H1 (cell line): ENCODE data around the gene MXD4.

Experiments
- EZH2 ChIP-seq: fragments of 200-600 bp; sonication (generic); IDR thresholded peaks from 2 replicates; pipeline ENCODE4 v1.7.1; 2012; ENCODE audit warnings: low read depth, mild to moderate bottlenecking, moderate library complexity, low read length, inconsistent platforms; ENCODE audit not compliant: severe bottlenecking
- KDM5A ChIP-seq: fragments of 200-600 bp; IDR thresholded peaks from 2 replicates; pipeline ENCODE4 v1.7.1; 2012; ENCODE audit warnings: mild to moderate bottlenecking, low read length, inconsistent platforms, mixed read lengths
- RFX5 ChIP-seq: IDR thresholded peaks from 2 replicates; pipeline ENCODE4 v1.6.1; 2011; ENCODE audit warnings: low read depth, low read length, improper control_type of control experiment, borderline replicate concordance
- TF ChIP-seq, protein P1 (sequence below), 3 experiments: IDR thresholded peaks; 1 replicate in 2 of 3; 2 replicates in 1 of 3; pipeline versions ENCODE4 v1.5.1 to v1.6.1; 2011; ENCODE audit warnings: low read length in 3 of 3, mild to moderate bottlenecking in 3 of 3, inconsistent platforms in 2 of 3, low read depth in 1 of 3, moderate library complexity in 1 of 3; ENCODE audit not compliant: insufficient read depth in 1 of 3; ENCODE audit errors: control extremely low read depth in 1 of 3

DNA sequence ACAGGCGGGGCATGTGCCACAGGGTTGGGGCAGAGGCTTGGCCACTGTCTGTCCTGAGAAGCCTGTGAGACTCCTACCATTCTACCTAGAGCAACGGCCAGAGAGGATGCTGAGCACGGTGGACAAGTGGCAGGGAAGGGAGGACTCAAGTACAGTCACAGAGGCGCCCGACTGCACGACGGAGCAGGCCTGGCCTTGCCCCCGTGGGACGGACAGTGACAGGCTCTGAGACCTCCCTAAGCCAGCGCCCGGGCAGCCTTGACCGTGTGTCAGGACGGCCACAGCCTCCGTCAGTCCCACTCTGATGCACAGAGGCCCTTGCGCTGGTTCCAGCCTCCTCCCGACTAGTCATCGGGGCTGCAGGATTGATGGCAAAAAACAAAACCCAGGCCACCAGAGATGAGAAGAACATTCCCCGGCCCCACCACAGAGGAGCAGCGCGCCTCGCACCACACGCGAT lies 36.7 kb upstream of the MXD4 start:
- TF ChIP-seq RFX5 (no peak), EZH2 (no peak), KDM5A (no peak)
- TF ChIP-seq, protein P1, sequence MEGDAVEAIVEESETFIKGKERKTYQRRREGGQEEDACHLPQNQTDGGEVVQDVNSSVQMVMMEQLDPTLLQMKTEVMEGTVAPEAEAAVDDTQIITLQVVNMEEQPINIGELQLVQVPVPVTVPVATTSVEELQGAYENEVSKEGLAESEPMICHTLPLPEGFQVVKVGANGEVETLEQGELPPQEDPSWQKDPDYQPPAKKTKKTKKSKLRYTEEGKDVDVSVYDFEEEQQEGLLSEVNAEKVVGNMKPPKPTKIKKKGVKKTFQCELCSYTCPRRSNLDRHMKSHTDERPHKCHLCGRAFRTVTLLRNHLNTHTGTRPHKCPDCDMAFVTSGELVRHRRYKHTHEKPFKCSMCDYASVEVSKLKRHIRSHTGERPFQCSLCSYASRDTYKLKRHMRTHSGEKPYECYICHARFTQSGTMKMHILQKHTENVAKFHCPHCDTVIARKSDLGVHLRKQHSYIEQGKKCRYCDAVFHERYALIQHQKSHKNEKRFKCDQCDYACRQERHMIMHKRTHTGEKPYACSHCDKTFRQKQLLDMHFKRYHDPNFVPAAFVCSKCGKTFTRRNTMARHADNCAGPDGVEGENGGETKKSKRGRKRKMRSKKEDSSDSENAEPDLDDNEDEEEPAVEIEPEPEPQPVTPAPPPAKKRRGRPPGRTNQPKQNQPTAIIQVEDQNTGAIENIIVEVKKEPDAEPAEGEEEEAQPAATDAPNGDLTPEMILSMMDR (IDR thresholded peaks at IDR 0.05; ENCODE audit: control extremely low read depth in 1 of 3, insufficient read depth in 1 of 3, low read depth in 1 of 3, low read length in 3 of 3), result no peak
